Hypothalamus (tissue), 51 donors: ENCODE measurements around the gene BEND3.
"Not testable (repeated sequence)": the region's sequence is repeated elsewhere in the genome, so short reads cannot be mapped to it uniquely, and the experiment has no call there.

Experiments
- DNase-seq, 51 donors: peaks; one replicate each; lab custom pipeline; 2025; lab: John Stamatoyannopoulos, UW

Gene BEND3

GRCh38 chr6:107121964-107122495 lies 6.7 kb upstream of the BEND3 start:
- no peak for DNase-seq

- no peak for DNase-seq
These were observed 6.0 kb upstream of the BEND3 start for GRCh38 chr6:107121266-107121665.

DNA sequence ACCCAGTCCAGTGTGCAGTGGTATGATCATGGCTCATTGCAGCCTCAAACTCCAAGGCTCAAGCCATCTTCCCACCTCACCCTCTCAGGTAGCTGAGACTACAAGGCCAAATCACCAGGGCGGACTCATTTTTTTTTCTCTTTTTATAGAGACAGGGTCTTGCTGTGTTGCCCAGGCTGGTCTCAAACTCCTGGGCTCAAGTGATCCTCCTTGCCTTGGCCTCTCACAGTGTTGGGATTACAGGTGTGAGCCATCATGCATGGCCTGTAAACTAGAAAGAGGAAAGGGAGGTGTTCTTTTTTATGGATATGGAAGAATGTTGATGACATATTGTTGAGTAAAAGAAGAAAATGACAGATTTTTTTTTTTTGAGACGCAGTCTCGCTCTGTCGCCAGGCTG lies 5.1 kb upstream of the BEND3 start:
- DNase-seq: no peak

DNA sequence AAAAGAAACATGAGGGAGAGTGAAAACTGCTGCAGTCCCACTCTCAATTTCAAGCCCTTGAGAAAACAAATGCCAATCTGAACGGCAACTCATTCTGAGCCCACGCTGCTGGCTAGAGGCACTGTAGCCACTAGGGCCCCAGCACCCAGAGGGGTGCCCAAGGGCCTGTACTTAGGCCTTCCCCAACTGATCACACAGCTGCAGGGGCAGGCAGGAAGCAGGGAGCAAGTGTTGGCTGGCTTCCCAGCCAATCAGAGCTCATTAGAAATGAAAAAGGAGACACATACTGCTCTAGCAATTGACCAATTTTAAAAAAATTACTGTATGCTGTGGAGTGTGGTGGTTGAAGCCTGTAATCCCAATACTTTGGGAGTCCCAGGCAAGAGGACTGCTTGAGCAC lies 3.7 kb upstream of the BEND3 start:
- no peak for DNase-seq

- DNase-seq: not testable (repeated sequence)
These were observed 3.2 kb upstream of the BEND3 start for GRCh38 chr6:107118540-107118939.

DNA sequence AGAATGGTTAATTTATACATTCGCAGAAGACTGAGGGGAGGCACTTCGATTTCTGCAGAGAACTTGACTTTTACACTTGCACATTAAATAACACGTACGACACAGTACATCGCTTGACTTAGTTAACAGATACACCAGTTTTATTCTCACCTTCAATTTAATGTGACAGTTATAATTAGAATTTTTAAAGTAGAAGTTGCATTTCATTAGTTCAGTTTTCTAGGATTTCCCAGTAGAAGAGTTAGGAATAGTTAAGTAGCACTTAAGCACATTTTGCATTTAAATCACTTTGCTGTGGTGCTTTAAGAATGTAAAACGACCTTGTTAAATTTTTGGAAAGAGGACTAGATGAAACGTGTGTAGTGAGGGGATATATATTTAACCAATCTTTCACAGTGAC lies 1.6 kb upstream of the BEND3 start:
- no peak for DNase-seq

DNA sequence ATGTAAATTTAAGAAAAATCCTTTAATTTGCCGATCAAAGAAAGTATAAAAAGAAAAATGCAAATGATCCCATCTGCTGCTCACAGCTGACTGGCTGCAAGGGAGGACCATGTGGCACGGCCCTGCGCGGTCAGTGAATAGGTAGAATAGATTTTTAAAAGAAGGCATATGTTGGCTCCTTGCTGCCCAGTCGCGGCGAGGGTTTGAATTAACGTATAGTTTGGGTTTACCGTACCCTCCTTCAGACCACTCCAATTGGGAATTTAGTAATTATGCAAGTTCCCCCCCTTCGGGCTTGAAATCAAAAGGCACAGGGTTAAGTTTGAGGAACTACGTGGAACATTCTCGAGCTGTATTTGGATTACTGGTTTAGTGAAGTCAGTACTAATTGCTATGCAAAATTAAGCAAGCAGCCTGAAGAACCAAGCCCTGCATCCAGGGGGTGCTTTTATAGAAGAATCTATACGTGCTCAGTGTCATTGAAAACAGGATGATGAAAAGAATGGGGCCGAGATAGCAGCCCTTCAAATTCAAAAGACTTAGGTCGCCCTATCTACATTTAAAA lies 1.1 kb upstream of the BEND3 start:
- DNase-seq: peak in 12 of 51 donors; percentile 2 to 49 (median 13)

- peak in 18 of 51 donors; percentile 5 to 67 (median 14) for DNase-seq
These were observed 496 bp upstream of the BEND3 start for GRCh38 chr6:107115695-107116327.

GRCh38 chr6:107114213-107114925 lies 946 bp downstream of the BEND3 start:
- DNase-seq: peak in 50 of 51 donors; percentile 14 to 90 (median 64)

- no peak for DNase-seq
These were observed 5.1 kb downstream of the BEND3 start for GRCh38 chr6:107110200-107110599.

DNA sequence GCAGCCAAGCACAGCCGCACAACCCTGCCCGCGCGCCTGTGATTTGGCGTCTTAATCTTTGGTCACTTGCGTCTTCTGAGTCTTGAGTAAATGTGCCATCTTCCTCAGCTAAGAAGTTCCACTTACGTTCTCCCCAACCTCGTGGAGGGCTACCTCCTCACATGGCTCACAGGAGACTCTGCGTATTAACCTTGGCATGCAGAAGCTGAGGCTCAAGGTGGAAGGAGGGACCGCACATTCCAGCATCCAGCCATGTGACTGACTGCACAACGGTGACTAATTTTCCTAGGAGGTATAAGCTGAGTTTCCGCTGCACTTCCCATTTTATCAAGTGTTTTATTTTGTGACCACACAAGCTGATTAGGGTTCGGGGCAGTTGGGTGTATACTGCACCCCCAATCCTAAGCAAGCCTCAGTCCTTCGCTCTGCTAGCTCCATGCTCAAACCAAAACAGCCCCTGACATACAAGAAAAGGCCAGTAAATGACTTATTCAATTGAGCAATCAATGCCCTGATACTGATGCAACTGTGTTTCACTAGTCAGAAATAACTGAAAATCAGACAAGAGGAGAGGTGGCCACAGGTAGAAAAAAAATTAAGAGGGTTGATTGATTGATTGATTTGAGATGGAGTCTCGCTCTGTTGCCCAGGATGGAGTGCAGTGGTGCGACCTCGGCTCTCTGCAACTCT lies 7.0 kb downstream of the BEND3 start:
- peak in 1 of 51 donors; percentile 18 for DNase-seq

- peak in 1 of 51 donors; percentile 2 for DNase-seq
These were observed 7.5 kb downstream of the BEND3 start for GRCh38 chr6:107107791-107108190.

DNA sequence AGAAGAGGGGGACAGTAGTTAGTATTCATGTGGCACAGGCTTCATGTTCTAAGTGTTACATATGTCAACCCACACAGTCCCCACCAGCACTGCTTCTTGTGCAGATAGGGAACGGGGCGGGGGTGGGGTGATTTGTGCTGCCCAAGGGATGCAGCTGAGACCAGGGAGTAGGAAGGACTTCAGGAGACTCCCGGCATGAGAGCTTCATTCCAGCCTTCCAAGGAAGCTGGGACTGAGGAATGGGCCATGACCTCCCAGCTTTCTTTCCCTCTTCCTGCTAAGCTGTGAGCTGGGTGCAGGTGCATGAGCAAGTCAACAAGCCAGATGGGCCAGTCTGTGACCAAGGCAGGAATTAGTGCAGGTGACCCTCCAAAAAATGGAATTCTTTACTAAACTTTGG lies 9.2 kb downstream of the BEND3 start:
- DNase-seq: no peak

DNA sequence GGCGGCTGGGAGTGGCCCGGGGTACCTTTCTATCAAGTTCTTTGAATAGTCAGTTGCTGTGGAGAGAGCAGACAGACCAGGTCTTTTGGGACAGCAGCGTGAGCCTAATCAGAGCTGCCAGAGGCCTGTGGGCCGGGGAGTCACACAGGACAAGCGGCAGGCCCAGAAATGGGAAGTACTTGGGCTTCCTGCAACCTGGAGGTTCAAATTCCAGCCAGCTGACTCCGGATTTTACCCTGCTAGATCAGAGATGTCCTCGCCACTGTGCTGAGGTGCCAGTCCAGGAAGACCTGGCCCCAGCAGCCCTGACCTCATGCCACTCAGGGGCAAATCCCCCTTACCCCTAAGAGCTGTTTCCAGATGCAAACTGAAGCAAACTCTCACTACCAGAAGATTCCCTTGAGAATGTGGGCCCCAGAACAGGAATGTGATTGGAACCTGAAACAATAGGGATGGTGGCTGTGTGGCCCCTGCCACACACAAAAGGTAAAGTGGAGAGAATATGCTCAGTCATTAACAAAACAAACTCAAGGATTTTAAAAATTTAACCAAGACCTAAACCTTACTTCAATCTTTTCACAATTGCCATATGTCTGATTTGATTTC lies 9.7 kb downstream of the BEND3 start:
- DNase-seq: no peak

DNA sequence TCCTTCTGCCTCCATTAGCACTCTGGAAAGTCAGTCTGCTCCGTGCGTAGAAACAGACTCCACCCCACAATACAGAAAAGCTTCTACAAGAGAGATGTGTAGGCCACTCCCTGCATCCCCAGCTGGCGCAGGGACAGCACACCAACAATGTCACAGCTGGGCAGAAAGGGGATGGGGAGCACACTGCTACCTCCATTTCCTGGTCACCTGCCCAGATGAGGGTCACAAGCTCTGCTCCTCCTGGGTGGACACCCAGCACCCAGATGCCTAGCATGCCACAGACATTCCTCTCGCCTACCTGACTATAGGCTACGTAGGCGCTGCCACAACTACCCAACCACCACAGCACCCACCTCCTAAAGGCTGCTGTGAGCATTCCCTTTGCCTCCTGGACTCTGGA lies 12.2 kb downstream of the BEND3 start:
- no peak for DNase-seq

- no peak for DNase-seq
These were observed 12.9 kb downstream of the BEND3 start for GRCh38 chr6:107102414-107102805.

DNA sequence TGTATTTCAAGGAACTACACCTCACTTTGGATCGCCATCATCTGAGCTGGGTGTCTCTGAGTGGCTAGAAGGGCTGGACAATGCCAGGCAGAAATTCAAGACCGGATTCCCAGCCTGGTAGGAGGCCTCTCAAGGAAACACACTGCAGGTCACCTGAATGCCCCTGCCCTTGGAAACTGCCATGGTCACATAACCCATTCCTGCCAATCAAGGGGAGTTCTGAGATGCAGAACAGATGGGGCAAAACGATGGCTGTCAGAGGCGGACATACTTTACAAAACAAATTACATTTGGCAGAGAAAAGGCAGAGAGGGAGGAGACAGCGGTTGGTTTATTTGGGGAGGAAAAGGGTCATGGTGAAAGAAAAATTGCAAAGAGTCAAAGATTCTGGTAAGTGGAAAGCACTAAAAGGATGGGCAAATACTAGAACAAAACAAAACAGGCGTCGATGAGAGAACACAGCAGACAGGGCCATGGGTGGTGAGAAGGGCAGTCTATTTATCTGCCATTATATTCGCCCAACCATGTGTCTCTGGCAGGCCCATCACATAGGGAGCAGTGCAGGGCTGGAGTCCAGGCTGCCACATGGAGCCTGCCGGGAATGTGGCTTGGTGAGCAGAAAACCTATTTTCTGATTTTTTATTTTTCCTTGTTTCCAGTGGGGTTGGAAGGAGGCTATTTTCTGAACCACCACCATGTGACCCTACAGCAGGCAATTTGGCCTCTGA lies 13.5 kb downstream of the BEND3 start:
- no peak for DNase-seq

DNA sequence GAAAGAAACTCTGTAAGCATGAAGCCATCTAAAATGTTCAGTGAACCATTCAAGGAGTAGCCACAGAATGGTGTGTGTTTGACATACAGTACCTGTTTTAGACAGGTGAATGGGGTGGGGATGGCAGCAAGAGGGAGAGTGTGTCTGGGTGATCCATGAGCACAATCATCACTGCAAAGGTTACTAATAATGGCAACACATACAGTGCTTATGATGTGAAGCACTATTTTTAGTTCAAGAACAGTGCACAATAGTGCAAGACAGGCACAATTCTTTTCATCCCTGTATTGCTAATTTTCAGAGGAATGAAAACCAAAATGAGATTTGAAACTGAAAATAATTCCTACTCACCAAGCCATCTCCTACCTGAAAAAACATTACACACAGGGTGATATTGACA lies 14.1 kb downstream of the BEND3 start:
- DNase-seq: no peak

DNA sequence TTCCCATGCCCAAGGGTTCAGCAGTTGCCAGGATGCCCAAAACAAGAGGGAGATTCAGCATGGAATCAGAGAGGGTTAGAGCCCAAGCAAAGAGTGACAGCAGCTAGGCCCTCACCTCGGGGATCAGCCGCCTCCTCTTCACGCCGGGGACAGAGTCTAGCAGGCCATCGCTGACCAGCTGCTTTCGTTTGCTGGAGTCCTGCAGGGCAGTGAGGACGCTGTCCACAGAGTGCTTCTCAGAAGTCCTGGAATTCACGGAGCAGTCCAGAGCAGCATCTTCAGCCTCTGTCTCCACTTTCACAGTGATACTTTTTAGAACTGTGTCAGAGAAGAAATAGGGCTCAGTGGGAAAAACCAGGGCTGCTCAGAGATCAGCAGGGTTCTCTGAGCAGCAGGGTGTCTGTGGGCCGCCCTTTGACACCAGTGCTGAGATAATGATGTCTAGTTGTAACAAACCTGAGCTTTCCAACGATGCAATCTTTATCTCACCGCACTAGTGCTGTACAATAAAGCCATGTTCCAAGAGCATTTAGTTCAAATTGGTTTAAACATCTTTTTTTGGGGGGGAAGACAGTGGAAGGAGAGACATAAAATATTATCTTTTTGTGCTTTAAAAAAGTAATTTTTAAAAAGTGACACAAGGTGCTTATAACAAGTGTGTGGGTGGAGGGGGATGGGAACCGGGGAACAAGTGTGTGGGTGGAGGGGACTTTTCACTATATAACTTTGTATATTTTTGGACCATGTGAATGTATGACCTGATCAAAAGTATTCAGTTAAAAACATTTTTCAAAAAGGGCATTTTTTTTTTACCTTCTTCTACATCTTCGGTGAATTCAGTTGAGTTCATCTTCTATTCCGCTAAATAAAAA lies 16.6 kb downstream of the BEND3 start:
- DNase-seq: no peak
